22Rv1 (cell line): ENCODE results near the gene RTN1.
A peak's percentile ranks its signal among the peaks of the same experiment; 100 is the strongest.

Experiments used
- H3K27ac ChIP-seq: fragments of 450-650 bp; 2 replicates; pipeline ENCODE4 v1.5.1; 2017
- CTCF ChIP-seq: fragments of 450-650 bp; IDR thresholded peaks from 2 replicates; pipeline ENCODE4 v1.5.1; 2017; ENCODE audit warnings: mild to moderate bottlenecking
- ZFX ChIP-seq: fragments of 450-650 bp; IDR thresholded peaks from 2 replicates; pipeline ENCODE4 v1.6.1; 2017; ENCODE audit warnings: antibody characterized with exemption, borderline replicate concordance

Gene RTN1

GRCh38 chr14:59688224-59689170 is 182.1 kb downstream of the RTN1 start:
- no peak for TF ChIP-seq ZFX
- peak; percentile 83 for TF ChIP-seq CTCF

GRCh38 chr14:59687663-59688062 is 182.9 kb downstream of the RTN1 start:
- H3K27ac ChIP-seq: no peak overlapping the region
- TF ChIP-seq CTCF (no peak), ZFX (no peak)

More at GRCh38 chr14:59688224-59689170, 182.1 kb downstream of the RTN1 start:
- H3K27ac ChIP-seq: no peak overlapping the region

- no peak overlapping the region for H3K27ac ChIP-seq
- TF ChIP-seq CTCF: no peak
- TF ChIP-seq ZFX: no peak
Observed at GRCh38 chr14:59679872-59680271, 190.7 kb downstream of the RTN1 start.

- TF ChIP-seq ZFX (no peak), CTCF (no peak)
- H3K27ac ChIP-seq: no peak overlapping the region
Observed at GRCh38 chr14:59678352-59678751, 192.2 kb downstream of the RTN1 start.

- TF ChIP-seq CTCF (no peak), ZFX (no peak)
- no peak overlapping the region for H3K27ac ChIP-seq
Observed at GRCh38 chr14:59677771-59678231, 192.8 kb downstream of the RTN1 start.

- no peak overlapping the region for H3K27ac ChIP-seq
- TF ChIP-seq ZFX: no peak
- TF ChIP-seq CTCF: no peak
Observed at GRCh38 chr14:59675394-59675793, 195.2 kb downstream of the RTN1 start.

- no peak for TF ChIP-seq CTCF
- TF ChIP-seq ZFX: no peak
- H3K27ac ChIP-seq: no peak overlapping the region
Observed at GRCh38 chr14:59664741-59665140, 205.8 kb downstream of the RTN1 start.
